Endodermal cell (in vitro differentiated cells): ENCODE data around the gene GTPBP6. TPM values are rescaled to one million over a fixed set of nuclear protein-coding genes. Genes with fewer than 3 reads are reported as not detected.
A peak's percentile ranks its signal among the peaks of the same experiment; 100 is the strongest.
"Not testable (repeated sequence)": the region's sequence is repeated elsewhere in the genome, so short reads cannot be mapped to it uniquely, and the experiment has no call there.

Source experiments
- DNase-seq: peaks from one replicate; pipeline ENCODE4 v3.0.0-alpha.2; 2017
- H3K27ac ChIP-seq: 2 replicates; pipeline ENCODE4 v1.5.1; 2013; ENCODE audit warnings: mild to moderate bottlenecking, low read depth, low read length, moderate library complexity
- H3K27me3 ChIP-seq: 2 replicates; pipeline ENCODE4 v1.6.1; 2013; ENCODE audit warnings: mild to moderate bottlenecking, low read length, moderate library complexity; ENCODE audit not compliant: insufficient read depth, control insufficient read depth, poor library complexity, severe bottlenecking
- H3K36me3 ChIP-seq: 2 replicates; pipeline ENCODE4 v1.7.0; 2013; ENCODE audit warnings: mild to moderate bottlenecking, low read length, moderate library complexity; ENCODE audit not compliant: control insufficient read depth, insufficient read depth
- H3K4me1 ChIP-seq: one replicate; pipeline ENCODE4 v1.7.0; 2013; ENCODE audit warnings: low read length; ENCODE audit not compliant: control insufficient read depth, insufficient read depth
- H3K4me3 ChIP-seq: 2 replicates; pipeline ENCODE4 v1.5.1; 2013; ENCODE audit warnings: mild to moderate bottlenecking, low read length, moderate library complexity
- H3K9ac ChIP-seq: 2 replicates; pipeline ENCODE4 v1.6.1; 2013; ENCODE audit warnings: mild to moderate bottlenecking, low read length, moderate library complexity; ENCODE audit not compliant: poor library complexity, severe bottlenecking; ENCODE audit errors: extremely low read depth
- H3K9me3 ChIP-seq: 2 replicates; pipeline ENCODE4 v1.6.1; 2013; ENCODE audit warnings: mild to moderate bottlenecking, low read length, moderate library complexity; ENCODE audit not compliant: control insufficient read depth
- H3K27ac Mint-ChIP-seq: 2 replicates; pipeline ENCODE4 v1.8.0; 2020; ENCODE audit warnings: mixed read lengths
- H3K27me3 Mint-ChIP-seq: 2 replicates; pipeline ENCODE4 v1.8.0; 2021; ENCODE audit warnings: mild to moderate bottlenecking, mixed read lengths; ENCODE audit not compliant: insufficient read depth
- H3K36me3 Mint-ChIP-seq: 2 replicates; pipeline ENCODE4 v1.8.0; 2020; ENCODE audit warnings: low read depth, mixed read lengths
- H3K4me1 Mint-ChIP-seq: 2 replicates; pipeline ENCODE4 v1.8.0; 2020; ENCODE audit warnings: mixed read lengths
- H3K4me3 Mint-ChIP-seq: 2 replicates; pipeline ENCODE4 v1.8.0; 2020; ENCODE audit warnings: mild to moderate bottlenecking, moderate library complexity, mixed read lengths
- H3K9me3 Mint-ChIP-seq: 2 replicates; pipeline ENCODE4 v1.8.0; 2020; ENCODE audit warnings: mild to moderate bottlenecking, mixed read lengths
- CTCF ChIP-seq: fragments of 200-600 bp; sonication (generic); conservative IDR thresholded peaks from 2 replicates; pipeline ENCODE4 v1.5.0; 2021; ENCODE audit warnings: antibody characterized with exemption, mild to moderate bottlenecking
- WGBS, 2 experiments: methylation state at CpG; one replicate each; pipeline versions ENCODE4 v1.1.5 to v1.1.7; 2013; ENCODE audit warnings: missing lambda C conversion rate in 2 of 2, mixed read lengths in 1 of 2; ENCODE audit not compliant: insufficient coverage in 1 of 2, insufficient read length in 1 of 2; 5-methylcytosine and 5-hydroxymethylcytosine counted together
- total RNA-seq, 2 donors: library from RNA; stranded (reverse); fragmentation: NEBNext Ultra II Directional in 1 of 2; extraction: Animal tissue kit (Norgen Biotek cat#: 25700) in 1 of 2; gene quantifications; 2 replicates in 1 of 2; 3 replicates in 1 of 2; pipeline ENCODE4 v1.2.1, GENCODE V29; 2021

GTPBP6 gene
- total RNA-seq, 2 donors from 2014 or later, result 58.8 to 61.0 TPM

- no peak overlapping the region for H3K27ac ChIP-seq
- Mint-ChIP-seq H3K36me3 (peaks cover 14% of the 10 kb centered on the region), H3K9me3 (peaks cover 5% of the 10 kb centered on the region), H3K27me3 (no peaks in the 10 kb centered on the region), H3K4me3 (no peak overlapping the region), H3K4me1 (no peaks in the 10 kb centered on the region), H3K27ac (no peak overlapping the region)
- no peaks in the 10 kb centered on the region for H3K4me1 ChIP-seq
- no peak for TF ChIP-seq CTCF
- DNase-seq, result peak; percentile 79
- no peaks in the 10 kb centered on the region for H3K36me3 ChIP-seq
- no peak overlapping the region for H3K4me3 ChIP-seq
- no peaks in the 10 kb centered on the region for H3K27me3 ChIP-seq
- WGBS, 2 experiments, result 75 to 81% methylated on average over 47 to 51 of the region's 51 CpGs
- H3K9ac ChIP-seq, result no peak overlapping the region
- H3K9me3 ChIP-seq, result no peaks in the 10 kb centered on the region
Measured at GRCh38 chrX:331151-331824, 12.7 kb upstream of the GTPBP6 start.

- WGBS, 2 experiments, result 86 to 90% methylated on average over 2 to 26 of the region's 28 CpGs
- Mint-ChIP-seq H3K4me1 (no peaks in the 10 kb centered on the region), H3K4me3 (no peak overlapping the region), H3K27me3 (no peaks in the 10 kb centered on the region), H3K9me3 (peaks cover 5% of the 10 kb centered on the region), H3K36me3 (peaks cover 10% of the 10 kb centered on the region), H3K27ac (no peak overlapping the region)
- Histone ChIP-seq H3K4me3 (no peak overlapping the region), H3K27ac (no peak overlapping the region), H3K27me3 (no peaks in the 10 kb centered on the region), H3K36me3 (no peaks in the 10 kb centered on the region), H3K9me3 (no peaks in the 10 kb centered on the region), H3K4me1 (no peaks in the 10 kb centered on the region), H3K9ac (no peak overlapping the region)
- no peak for TF ChIP-seq CTCF
- DNase-seq, result no peak
Measured at GRCh38 chrX:330726-331150, 12.1 kb upstream of the GTPBP6 start.

GRCh38 chrX:330141-330725 is 11.6 kb upstream of the GTPBP6 start:
- H3K4me3 Mint-ChIP-seq, H3K36me3 Mint-ChIP-seq, H3K27ac ChIP-seq, H3K4me1 Mint-ChIP-seq, DNase-seq, H3K9me3 Mint-ChIP-seq, H3K36me3 ChIP-seq, H3K27ac Mint-ChIP-seq, H3K4me1 ChIP-seq, H3K27me3 Mint-ChIP-seq, H3K9ac ChIP-seq, H3K27me3 ChIP-seq, H3K4me3 ChIP-seq, H3K9me3 ChIP-seq: not testable (repeated sequence)
- 90 to 95% methylated on average over 21 to 29 of the region's 29 CpGs for WGBS, 2 experiments
